ENCODE measurements around the gene MRPL43.

GRCh38 chr10:100967332-100967731, 20.0 kb downstream of the MRPL43 start:
- TF ChIP-seq CTCF (IDR thresholded peaks at IDR 0.05; ENCODE audit: low read depth, low read length) (no peak), EZH2phosphoT487 (IDR thresholded peaks at IDR 0.05; ENCODE audit: low read depth) (no peak)
